Stimulated activated CD4-positive, alpha-beta T cell treated with anti-CD3 and anti-CD28 coated beads, Interleukin-1b, Interleukin-23, amount 100 ng/mL, for 1 hour (primary cell): ENCODE data around the gene C12orf75.
A peak's percentile ranks its signal among the peaks of the same experiment; 100 is the strongest.
"Not testable (repeated sequence)": the region's sequence is repeated elsewhere in the genome, so short reads cannot be mapped to it uniquely, and the experiment has no call there.

Source experiments
- DNase-seq, 2 donors: peaks; one replicate each; pipeline ENCODE4 v3.0.0-alpha.2; 2020; ENCODE audit warnings: low read depth in 2 of 2

C12orf75 gene

GRCh38 chr12:105330283-105330930 lies at the start of gene C12orf75:
Gene C12orf75, plus strand, starts transcription at chr12:105330691. Its CDS starts 201 bp downstream, at chr12:105330892.
- DNase-seq, result peak; percentile 53 to 63

GRCh38 chr12:105280966-105281693 lies 49.4 kb upstream of the C12orf75 start:
- no peak for DNase-seq

- no peak for DNase-seq
Measured at GRCh38 chr12:105281694-105282049, 48.8 kb upstream of the C12orf75 start.

GRCh38 chr12:105285378-105285777 lies 45.1 kb upstream of the C12orf75 start:
- no peak for DNase-seq

GRCh38 chr12:105287408-105287807 lies 43.1 kb upstream of the C12orf75 start:
- DNase-seq, result no peak

- DNase-seq, result no peak
Measured at GRCh38 chr12:105288311-105288996, 42.0 kb upstream of the C12orf75 start.

- DNase-seq, result no peak
Measured at GRCh38 chr12:105289114-105289904, 41.2 kb upstream of the C12orf75 start.

GRCh38 chr12:105291531-105291930 lies 39.0 kb upstream of the C12orf75 start:
- no peak for DNase-seq

GRCh38 chr12:105292705-105293104 lies 37.8 kb upstream of the C12orf75 start:
- DNase-seq, result no peak

GRCh38 chr12:105293187-105293586 lies 37.3 kb upstream of the C12orf75 start:
- no peak for DNase-seq

GRCh38 chr12:105294161-105294560 lies 36.3 kb upstream of the C12orf75 start:
- no peak for DNase-seq

GRCh38 chr12:105294886-105295479 lies 35.5 kb upstream of the C12orf75 start:
- no peak for DNase-seq

GRCh38 chr12:105296116-105297089 lies 34.1 kb upstream of the C12orf75 start:
- no peak for DNase-seq

GRCh38 chr12:105300883-105301282 lies 29.6 kb upstream of the C12orf75 start:
- no peak for DNase-seq

GRCh38 chr12:105301696-105302095 lies 28.8 kb upstream of the C12orf75 start:
- DNase-seq, result no peak

- not testable (repeated sequence) for DNase-seq
Measured at GRCh38 chr12:105302986-105303385, 27.5 kb upstream of the C12orf75 start.

- DNase-seq, result not testable (repeated sequence)
Measured at GRCh38 chr12:105304626-105305025, 25.9 kb upstream of the C12orf75 start.

GRCh38 chr12:105307601-105308314 lies 22.7 kb upstream of the C12orf75 start:
- not testable (repeated sequence) for DNase-seq

- DNase-seq, result not testable (repeated sequence)
Measured at GRCh38 chr12:105308839-105309238, 21.7 kb upstream of the C12orf75 start.

GRCh38 chr12:105309384-105309783 lies 21.1 kb upstream of the C12orf75 start:
- not testable (repeated sequence) for DNase-seq
